ENCODE measurements around the gene OPHN1. TPM values are rescaled to one million over a fixed set of nuclear protein-coding genes. Genes with fewer than 3 reads are reported as not detected.
"Not testable (repeated sequence)": the region's sequence is repeated elsewhere in the genome, so short reads cannot be mapped to it uniquely, and the experiment has no call there.

Gene OPHN1
- polyA plus RNA-seq, 1 donor = 5.6 TPM

GRCh38 chrX:68372665-68373064 lies 60.6 kb downstream of the OPHN1 start:
- no peak for DNase-seq
- no CpG with 5 or more reads among the region's 4 CpGs for WGBS (ENCODE audit: insufficient coverage, low lambda C conversion rate)

GRCh38 chrX:68369559-68369958 lies 63.7 kb downstream of the OPHN1 start:
- Histone ChIP-seq H3K9me3 (ENCODE audit: control insufficient read depth, low read depth, low read length) (no peaks in the 10 kb centered on the region), H3K36me3 (ENCODE audit: control insufficient read depth, insufficient read depth, low read length) (no peaks in the 10 kb centered on the region), H3K27ac (ENCODE audit: low read length) (no peak overlapping the region), H3K4me3 (ENCODE audit: low read length) (no peak overlapping the region), H3K4me1 (ENCODE audit: control insufficient read depth, insufficient read depth, low read length) (no peaks in the 10 kb centered on the region), H3K27me3 (ENCODE audit: control insufficient read depth, insufficient read depth, low read length) (no peaks in the 10 kb centered on the region)
- DNase-seq = no peak

More at GRCh38 chrX:68372665-68373064, 60.6 kb downstream of the OPHN1 start:
- no peak overlapping the region for H3K27ac ChIP-seq (ENCODE audit: low read length)
- no peaks in the 10 kb centered on the region for H3K9me3 ChIP-seq (ENCODE audit: control insufficient read depth, low read depth, low read length)
- no peaks in the 10 kb centered on the region for H3K27me3 ChIP-seq (ENCODE audit: control insufficient read depth, insufficient read depth, low read length)
- H3K36me3 ChIP-seq (ENCODE audit: control insufficient read depth, insufficient read depth, low read length) = no peaks in the 10 kb centered on the region
- no peak overlapping the region for H3K4me3 ChIP-seq (ENCODE audit: low read length)
- no peaks in the 10 kb centered on the region for H3K4me1 ChIP-seq (ENCODE audit: control insufficient read depth, insufficient read depth, low read length)

- H3K27me3 ChIP-seq (ENCODE audit: control insufficient read depth, insufficient read depth, low read length) = no peaks in the 10 kb centered on the region
These were observed 68.0 kb downstream of the OPHN1 start for GRCh38 chrX:68365341-68365740.

GRCh38 chrX:68363984-68364383 lies 69.3 kb downstream of the OPHN1 start:
- H3K9me3 ChIP-seq (ENCODE audit: control insufficient read depth, low read depth, low read length) = no peaks in the 10 kb centered on the region
- WGBS (ENCODE audit: insufficient coverage, low lambda C conversion rate) = no CpG with 5 or more reads among the region's 2 CpGs
- H3K27me3 ChIP-seq (ENCODE audit: control insufficient read depth, insufficient read depth, low read length) = no peaks in the 10 kb centered on the region
- H3K27ac ChIP-seq (ENCODE audit: low read length) = no peak overlapping the region
- no peaks in the 10 kb centered on the region for H3K36me3 ChIP-seq (ENCODE audit: control insufficient read depth, insufficient read depth, low read length)
- DNase-seq = no peak
- H3K4me1 ChIP-seq (ENCODE audit: control insufficient read depth, insufficient read depth, low read length) = no peaks in the 10 kb centered on the region
- H3K4me3 ChIP-seq (ENCODE audit: low read length) = no peak overlapping the region

More at GRCh38 chrX:68365341-68365740, 68.0 kb downstream of the OPHN1 start:
- Histone ChIP-seq H3K36me3 (ENCODE audit: control insufficient read depth, insufficient read depth, low read length) (no peaks in the 10 kb centered on the region), H3K27ac (ENCODE audit: low read length) (no peak overlapping the region), H3K9me3 (ENCODE audit: control insufficient read depth, low read depth, low read length) (no peaks in the 10 kb centered on the region), H3K4me3 (ENCODE audit: low read length) (no peak overlapping the region), H3K4me1 (ENCODE audit: control insufficient read depth, insufficient read depth, low read length) (no peaks in the 10 kb centered on the region)
- no CpG with 5 or more reads among the region's 4 CpGs for WGBS (ENCODE audit: insufficient coverage, low lambda C conversion rate)
- DNase-seq = peak in 1 of 2 donors; percentile 2

GRCh38 chrX:68358679-68359078 lies 74.6 kb downstream of the OPHN1 start:
- no CpG with 5 or more reads among the region's 1 CpG for WGBS (ENCODE audit: insufficient coverage, low lambda C conversion rate)
- Histone ChIP-seq H3K4me3 (ENCODE audit: low read length) (no peak overlapping the region), H3K27ac (ENCODE audit: low read length) (no peak overlapping the region), H3K27me3 (ENCODE audit: control insufficient read depth, insufficient read depth, low read length) (no peaks in the 10 kb centered on the region), H3K9me3 (ENCODE audit: control insufficient read depth, low read depth, low read length) (no peaks in the 10 kb centered on the region), H3K36me3 (ENCODE audit: control insufficient read depth, insufficient read depth, low read length) (no peaks in the 10 kb centered on the region), H3K4me1 (ENCODE audit: control insufficient read depth, insufficient read depth, low read length) (no peaks in the 10 kb centered on the region)
- DNase-seq = no peak

- Histone ChIP-seq H3K36me3 (ENCODE audit: control insufficient read depth, insufficient read depth, low read length) (no peaks in the 10 kb centered on the region), H3K4me3 (ENCODE audit: low read length) (no peak overlapping the region), H3K27me3 (ENCODE audit: control insufficient read depth, insufficient read depth, low read length) (no peaks in the 10 kb centered on the region), H3K27ac (ENCODE audit: low read length) (no peak overlapping the region), H3K9me3 (ENCODE audit: control insufficient read depth, low read depth, low read length) (no peaks in the 10 kb centered on the region), H3K4me1 (ENCODE audit: control insufficient read depth, insufficient read depth, low read length) (no peaks in the 10 kb centered on the region)
- DNase-seq = peak in 1 of 2 donors; percentile 1
- no CpG with 5 or more reads among the region's 4 CpGs for WGBS (ENCODE audit: insufficient coverage, low lambda C conversion rate)
These were observed 77.7 kb downstream of the OPHN1 start for GRCh38 chrX:68355629-68355920.

GRCh38 chrX:68354879-68355628 lies 78.2 kb downstream of the OPHN1 start:
- WGBS (ENCODE audit: insufficient coverage, low lambda C conversion rate) = no CpG with 5 or more reads among the region's 3 CpGs

GRCh38 chrX:68345025-68345424 lies 88.3 kb downstream of the OPHN1 start:
- DNase-seq = no peak
- WGBS (ENCODE audit: insufficient coverage, low lambda C conversion rate) = no CpG with 5 or more reads among the region's 1 CpG
- no peaks in the 10 kb centered on the region for H3K4me1 ChIP-seq (ENCODE audit: control insufficient read depth, insufficient read depth, low read length)
- H3K27me3 ChIP-seq (ENCODE audit: control insufficient read depth, insufficient read depth, low read length) = no peaks in the 10 kb centered on the region
- H3K4me3 ChIP-seq (ENCODE audit: low read length) = no peak overlapping the region
- H3K27ac ChIP-seq (ENCODE audit: low read length) = no peak overlapping the region
- H3K36me3 ChIP-seq (ENCODE audit: control insufficient read depth, insufficient read depth, low read length) = no peaks in the 10 kb centered on the region
- no peaks in the 10 kb centered on the region for H3K9me3 ChIP-seq (ENCODE audit: control insufficient read depth, low read depth, low read length)

More at GRCh38 chrX:68354879-68355628, 78.2 kb downstream of the OPHN1 start:
- peak in 1 of 2 donors; percentile 3 for DNase-seq
- Histone ChIP-seq H3K4me3 (ENCODE audit: low read length) (no peak overlapping the region), H3K27ac (ENCODE audit: low read length) (no peak overlapping the region), H3K9me3 (ENCODE audit: control insufficient read depth, low read depth, low read length) (no peaks in the 10 kb centered on the region), H3K27me3 (ENCODE audit: control insufficient read depth, insufficient read depth, low read length) (no peaks in the 10 kb centered on the region), H3K36me3 (ENCODE audit: control insufficient read depth, insufficient read depth, low read length) (no peaks in the 10 kb centered on the region), H3K4me1 (ENCODE audit: control insufficient read depth, insufficient read depth, low read length) (no peaks in the 10 kb centered on the region)

GRCh38 chrX:68343551-68343950 lies 89.7 kb downstream of the OPHN1 start:
- Histone ChIP-seq H3K4me3 (ENCODE audit: low read length) (no peak overlapping the region), H3K9me3 (ENCODE audit: control insufficient read depth, low read depth, low read length) (no peaks in the 10 kb centered on the region), H3K36me3 (ENCODE audit: control insufficient read depth, insufficient read depth, low read length) (no peaks in the 10 kb centered on the region), H3K27me3 (ENCODE audit: control insufficient read depth, insufficient read depth, low read length) (no peaks in the 10 kb centered on the region), H3K27ac (ENCODE audit: low read length) (no peak overlapping the region), H3K4me1 (ENCODE audit: control insufficient read depth, insufficient read depth, low read length) (no peaks in the 10 kb centered on the region)
- no peak for DNase-seq
- WGBS (ENCODE audit: insufficient coverage, low lambda C conversion rate) = no CpG with 5 or more reads among the region's 3 CpGs

GRCh38 chrX:68332201-68332731 lies 101.0 kb downstream of the OPHN1 start:
- 40% methylated on average over 1 of the region's 4 CpGs for WGBS (ENCODE audit: insufficient coverage, low lambda C conversion rate)
- Histone ChIP-seq H3K9me3 (ENCODE audit: control insufficient read depth, low read depth, low read length) (no peaks in the 10 kb centered on the region), H3K36me3 (ENCODE audit: control insufficient read depth, insufficient read depth, low read length) (no peaks in the 10 kb centered on the region), H3K27me3 (ENCODE audit: control insufficient read depth, insufficient read depth, low read length) (no peaks in the 10 kb centered on the region), H3K4me1 (ENCODE audit: control insufficient read depth, insufficient read depth, low read length) (no peaks in the 10 kb centered on the region), H3K27ac (ENCODE audit: low read length) (no peak overlapping the region), H3K4me3 (ENCODE audit: low read length) (no peak overlapping the region)
- DNase-seq = no peak

GRCh38 chrX:68326841-68327240 lies 106.5 kb downstream of the OPHN1 start:
- H3K27me3 ChIP-seq (ENCODE audit: control insufficient read depth, insufficient read depth, low read length); H3K4me1 ChIP-seq (ENCODE audit: control insufficient read depth, insufficient read depth, low read length); H3K4me3 ChIP-seq (ENCODE audit: low read length); H3K9me3 ChIP-seq (ENCODE audit: control insufficient read depth, low read depth, low read length); H3K27ac ChIP-seq (ENCODE audit: low read length); H3K36me3 ChIP-seq (ENCODE audit: control insufficient read depth, insufficient read depth, low read length); DNase-seq: not testable (repeated sequence)
- no CpG with 5 or more reads among the region's 30 CpGs for WGBS (ENCODE audit: insufficient coverage, low lambda C conversion rate)

Data from large intestine (tissue), 3 donors.